GM18511 (cell line): ENCODE data around the gene TANGO2.
A peak's percentile ranks its signal among the peaks of the same experiment; 100 is the strongest.

Experiments used
- ATAC-seq: cut with Tn5 transposase; IDR thresholded peaks from one replicate; pipeline ENCODE4 v1.9.1; 2021; ENCODE audit warnings: mild to moderate bottlenecking, moderate library complexity; ENCODE audit not compliant: unreplicated experiment

TANGO2 gene

GRCh38 chr22:20011123-20011992 lies 9.6 kb upstream of the TANGO2 start:
- ATAC-seq: no peak

- no peak for ATAC-seq
These were observed 8.7 kb upstream of the TANGO2 start for GRCh38 chr22:20011993-20012740.

- ATAC-seq: no peak
These were observed 8.1 kb upstream of the TANGO2 start for GRCh38 chr22:20012741-20013331.

- no peak for ATAC-seq
These were observed 7.5 kb upstream of the TANGO2 start for GRCh38 chr22:20013382-20013871.

GRCh38 chr22:20014526-20015186 lies 6.3 kb upstream of the TANGO2 start:
- no peak for ATAC-seq

- no peak for ATAC-seq
These were observed 5.7 kb upstream of the TANGO2 start for GRCh38 chr22:20015187-20015625.

GRCh38 chr22:20015971-20016733 lies 4.8 kb upstream of the TANGO2 start:
- no peak for ATAC-seq

- peak; percentile 60 for ATAC-seq
These were observed 3.9 kb upstream of the TANGO2 start, which contains the start of gene ARVCF for GRCh38 chr22:20016734-20017621. TSS of gene ARVCF (minus strand) at chr22:20016823. CDS start at chr22:19990794, 26,029 bp downstream.

GRCh38 chr22:20017622-20017958 lies 3.3 kb upstream of the TANGO2 start:
- ATAC-seq: no peak

- ATAC-seq: no peak
These were observed 2.9 kb upstream of the TANGO2 start for GRCh38 chr22:20018001-20018400.

- no peak for ATAC-seq
These were observed 1.0 kb upstream of the TANGO2 start for GRCh38 chr22:20019661-20020532.

- no peak for ATAC-seq
These were observed 579 bp downstream of the TANGO2 start for GRCh38 chr22:20021196-20022181.

- no peak for ATAC-seq
These were observed 1.5 kb downstream of the TANGO2 start for GRCh38 chr22:20022231-20022977.

- ATAC-seq: no peak
These were observed 2.2 kb downstream of the TANGO2 start for GRCh38 chr22:20022978-20023613.

GRCh38 chr22:20024225-20024624 lies 3.3 kb downstream of the TANGO2 start:
- no peak for ATAC-seq
